ENCODE results near the gene CENPN. TPM values are rescaled to one million over a fixed set of nuclear protein-coding genes. Genes with fewer than 3 reads are reported as not detected.

Gene CENPN
- total and polyA plus RNA-seq, 2 of the 13 experiments (the other 11 are each of a cell fraction or from before 2014, with no cell fraction given): 29.7 to 129 TPM

- TF ChIP-seq CSRNP2 (CRISPR knock-in tag; conservative IDR thresholded peaks at IDR 0.05; ENCODE audit: low read depth) (no peak), ZNF382 (CRISPR knock-in tag; IDR thresholded peaks at IDR 0.05; ENCODE audit: borderline replicate concordance) (no peak), HDAC2 (CRISPR knock-in tag; IDR thresholded peaks at IDR 0.05) (no peak), ZNF878 (CRISPR knock-in tag; IDR thresholded peaks at IDR 0.05) (no peak), ZNF501 (CRISPR knock-in tag; IDR thresholded peaks at IDR 0.05) (no peak), DDIT3 (CRISPR knock-in tag; IDR thresholded peaks at IDR 0.05) (no peak), ELF3 (CRISPR knock-in tag; IDR thresholded peaks at IDR 0.05) (no peak), HMGXB4 (CRISPR knock-in tag; IDR thresholded peaks at IDR 0.05; ENCODE audit: borderline replicate concordance in 1 of 2, low read depth in 1 of 2) (peak in 1 of 2 experiments; percentile 26; a peak in 1 of 4 replicates), ZNF556 (CRISPR knock-in tag; IDR thresholded peaks at IDR 0.05; ENCODE audit: borderline replicate concordance) (no peak), IKZF1 (IDR thresholded peaks at IDR 0.05) (no peak), ZNF879 (CRISPR knock-in tag; IDR thresholded peaks at IDR 0.05) (no peak), ZNF224 (CRISPR knock-in tag; IDR thresholded peaks at IDR 0.05) (no peak), RFX1 (IDR thresholded peaks at IDR 0.05) (no peak), CHD4 (IDR thresholded peaks at IDR 0.05; ENCODE audit: borderline replicate concordance, low read length) (no peak), IRF1 (CRISPR knock-in tag; IDR thresholded peaks at IDR 0.05; ENCODE audit: low read depth) (no peak), ZNF3 (CRISPR knock-in tag; IDR thresholded peaks at IDR 0.05) (no peak), SNAPC2 (CRISPR knock-in tag; IDR thresholded peaks at IDR 0.05) (no peak), CTCF (CRISPR knock-in tag; IDR thresholded peaks at IDR 0.05) (peak; percentile 30), ZSCAN12 (CRISPR knock-in tag; IDR thresholded peaks at IDR 0.05) (no peak), RXRB (CRISPR knock-in tag; IDR thresholded peaks at IDR 0.05; ENCODE audit: borderline replicate concordance) (0 out of 2 replicates have a peak, but pooled peaks have one; percentile 8), ZBTB46 (CRISPR knock-in tag; IDR thresholded peaks at IDR 0.05; ENCODE audit: borderline replicate concordance) (no peak), ZFY (CRISPR knock-in tag; IDR thresholded peaks at IDR 0.05) (no peak), FOXA1 (IDR thresholded peaks at IDR 0.05) (no peak), FOXA1 (CRISPR knock-in tag; IDR thresholded peaks at IDR 0.05) (no peak)
Measured at GRCh38 chr16:80974649-80975376, 32.2 kb upstream of the CENPN start (continued).

Data from HepG2 (cell line).